ENCODE measurements around the gene PAOX.
A peak's percentile ranks its signal among the peaks of the same experiment; 100 is the strongest.
"Not testable (repeated sequence)": the region's sequence is repeated elsewhere in the genome, so short reads cannot be mapped to it uniquely, and the experiment has no call there.

PAOX gene

DNA sequence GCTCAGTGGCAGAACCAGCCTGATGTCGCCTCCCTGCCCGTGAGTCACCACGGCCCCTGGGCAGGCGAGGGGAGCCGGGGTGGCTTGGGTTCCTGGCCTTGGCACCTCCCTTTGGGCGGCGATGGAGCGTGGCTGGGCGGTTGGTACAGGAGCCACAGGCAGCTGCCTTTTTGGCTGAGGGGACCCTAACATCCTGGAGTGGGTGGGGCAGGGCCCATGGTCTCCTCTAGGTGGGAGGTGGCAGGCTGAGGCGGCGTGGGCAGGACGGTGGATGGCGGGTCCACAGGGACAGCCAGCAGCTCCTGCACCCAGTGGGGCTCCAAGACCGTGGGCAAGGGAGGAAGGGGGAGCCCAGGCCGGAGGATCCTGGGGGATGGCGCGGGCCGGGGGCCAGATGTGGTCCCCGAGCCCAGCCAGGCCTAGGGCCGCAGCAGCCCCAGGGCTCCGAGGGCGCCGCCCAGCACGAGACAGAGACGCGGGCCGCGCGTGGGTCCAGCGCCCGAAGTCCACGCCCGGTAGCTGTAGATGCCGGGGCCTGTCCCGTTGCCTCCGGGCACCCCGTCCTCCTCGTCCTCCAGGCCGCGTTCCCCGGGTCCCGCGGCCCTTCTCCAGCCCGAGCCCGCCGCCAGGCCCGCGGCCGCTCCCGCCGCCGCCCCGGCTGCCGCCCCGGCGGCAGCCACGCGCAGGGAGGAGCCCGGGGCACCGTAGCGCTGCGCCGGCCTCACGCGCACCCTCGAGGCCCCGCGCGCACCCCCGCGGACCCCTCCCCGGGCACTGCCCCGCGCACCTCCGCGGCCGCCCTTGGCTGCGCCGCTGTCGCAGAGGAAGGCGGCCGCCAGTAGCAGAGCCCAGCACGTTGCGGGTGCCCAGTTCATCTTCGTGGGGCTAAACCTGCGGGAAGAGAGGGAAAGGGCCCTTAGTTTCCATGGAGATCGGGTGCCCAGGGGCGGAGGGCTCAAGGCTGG is 44.0 kb downstream of the PAOX start:
- TF ChIP-seq CTCF (IDR thresholded peaks at IDR 0.05; ENCODE audit: low read depth, low read length, missing control alignments) = no peak
- DNase-seq (ENCODE audit: low read depth) = no peak
- peak overlapping the region; percentile 15 for H3K4me3 ChIP-seq (ENCODE audit: low read depth, low read length)
- in situ Hi-C loops (cut with HindIII; ENCODE audit: low sequenced_read_pairs) = no loop called here

DNA sequence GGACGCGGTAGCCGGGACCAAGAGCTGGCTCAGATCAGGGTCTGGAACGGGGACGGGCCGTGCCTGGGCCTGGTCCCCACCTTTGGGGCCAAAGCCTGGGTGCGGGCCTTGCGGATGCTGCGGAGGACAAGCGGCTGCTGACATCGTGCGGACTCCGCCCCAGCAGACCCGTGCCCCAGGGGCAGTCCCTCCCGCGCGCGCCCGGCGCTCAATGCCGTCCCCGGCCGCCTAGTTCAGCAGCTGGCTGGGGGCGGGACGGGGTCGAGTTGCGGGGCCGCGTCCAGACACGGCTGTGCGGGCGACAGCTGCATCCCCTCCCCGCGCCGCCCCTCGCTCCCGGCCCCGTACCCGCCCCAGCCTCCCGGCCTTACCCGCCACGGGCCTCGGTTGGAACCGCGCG is 45.0 kb downstream of the PAOX start:
- DNase-seq (ENCODE audit: low read depth); H3K4me3 ChIP-seq (ENCODE audit: low read depth, low read length); in situ Hi-C loops (cut with HindIII; ENCODE audit: low sequenced_read_pairs): not testable (repeated sequence)

- DNase-seq (ENCODE audit: low read depth); in situ Hi-C loops (cut with HindIII; ENCODE audit: low sequenced_read_pairs): not testable (repeated sequence)
- H3K4me3 ChIP-seq (ENCODE audit: low read depth, low read length) = peak within 1 kb of the TSS; percentile 15
Observed at GRCh38 chr10:133424601-133425000, 45.5 kb downstream of the PAOX start, which contains the start of gene SPRN. Gene SPRN (minus strand): TSS chr10:133424625. CDS start chr10:133423681, 944 bp downstream.

GRCh38 chr10:133429571-133429970 is 50.5 kb downstream of the PAOX start:
- H3K4me3 ChIP-seq (ENCODE audit: low read depth, low read length); in situ Hi-C loops (cut with HindIII; ENCODE audit: low sequenced_read_pairs); DNase-seq (ENCODE audit: low read depth): not testable (repeated sequence)

GRCh38 chr10:133431888-133432613 is 53.0 kb downstream of the PAOX start:
- in situ Hi-C loops (cut with HindIII; ENCODE audit: low sequenced_read_pairs); DNase-seq (ENCODE audit: low read depth); H3K4me3 ChIP-seq (ENCODE audit: low read depth, low read length): not testable (repeated sequence)

GRCh38 chr10:133432789-133433188 is 53.7 kb downstream of the PAOX start:
- H3K4me3 ChIP-seq (ENCODE audit: low read depth, low read length); DNase-seq (ENCODE audit: low read depth); in situ Hi-C loops (cut with HindIII; ENCODE audit: low sequenced_read_pairs): not testable (repeated sequence)

DNA sequence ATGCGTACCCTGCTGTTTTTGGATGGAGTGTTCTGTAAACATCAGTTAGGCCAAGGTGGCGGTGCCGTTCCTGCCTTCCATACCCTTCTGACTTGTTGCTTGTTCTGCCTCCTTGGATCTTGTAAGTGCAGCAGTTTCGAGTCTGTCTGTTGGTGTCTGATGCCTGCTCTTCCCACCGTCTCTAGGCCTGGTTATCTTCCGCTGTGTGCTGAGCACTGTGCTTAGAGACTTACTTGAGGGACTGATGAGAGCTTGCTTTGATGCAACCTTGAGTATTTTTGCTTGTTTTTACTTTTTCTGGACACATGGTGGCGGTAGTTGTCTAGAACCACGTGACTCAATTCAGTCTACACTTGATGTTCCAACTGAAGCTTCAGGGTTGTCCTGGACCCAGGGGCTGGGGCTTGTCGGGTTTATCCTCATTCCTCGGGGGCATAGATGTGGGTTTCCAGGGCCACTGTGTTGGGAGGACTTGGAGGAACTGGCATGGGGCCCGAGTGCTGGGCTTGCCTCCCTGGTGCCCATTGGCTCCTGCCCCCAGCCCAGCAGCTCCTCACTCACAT is 59.7 kb downstream of the PAOX start:
- in situ Hi-C loops (cut with HindIII; ENCODE audit: low sequenced_read_pairs) = no loop called here
- TF ChIP-seq CTCF (IDR thresholded peaks at IDR 0.05; ENCODE audit: low read depth, low read length, missing control alignments) = no peak
- H3K4me3 ChIP-seq (ENCODE audit: low read depth, low read length) = no peak overlapping the region
- DNase-seq (ENCODE audit: low read depth) = no peak

GRCh38 chr10:133439517-133440461 is 60.7 kb downstream of the PAOX start:
- in situ Hi-C loops (cut with HindIII; ENCODE audit: low sequenced_read_pairs) = no loop called here
- DNase-seq (ENCODE audit: low read depth) = no peak
- H3K4me3 ChIP-seq (ENCODE audit: low read depth, low read length) = no peak overlapping the region
- no peak for TF ChIP-seq CTCF (IDR thresholded peaks at IDR 0.05; ENCODE audit: low read depth, low read length, missing control alignments)

Measured in astrocyte of the cerebellum (primary cell).